Renal cortex interstitium (tissue), 15 donors: ENCODE data around the gene TMCO1. TPM values are rescaled to one million over a fixed set of nuclear protein-coding genes. Genes with fewer than 3 reads are reported as not detected.
"Not testable (repeated sequence)": the region's sequence is repeated elsewhere in the genome, so short reads cannot be mapped to it uniquely, and the experiment has no call there.

Experiments
- DNase-seq, 11 donors: peaks; one replicate each; pipeline ENCODE4 v3.0.0-alpha.2; 2013; ENCODE audit warnings: low read depth in 9 of 11, low spot score in 4 of 11; ENCODE audit errors: extremely low read depth in 1 of 11
- long read RNA-seq, 16 experiments: transcript quantifications; one replicate each; lab custom pipeline, GENCODE V29; 2026
- polyA plus RNA-seq, 3 donors: library from polyadenylated mRNA; unstranded; fragments of 120-200 nt; gene quantifications; one replicate each; pipeline ENCODE4 v1.2.1, GENCODE V29; 2013; ENCODE audit not compliant: insufficient read length in 3 of 3

Gene TMCO1
- polyA plus RNA-seq: 100 to 1,000 TPM; 151 to 180 (median 168) TPM
- long read RNA-seq, donor 1, full-length matches to known transcripts: 27 of 59 reads
- long read RNA-seq, donor 1, partial matches to known transcripts: 26 of 59 reads
- long read RNA-seq, donor 1, other reads (novel, unspliced or antisense): 6 of 59 reads
- long read RNA-seq, donor 2, full-length matches to known transcripts: 37 of 86 reads
- long read RNA-seq, donor 2, partial matches to known transcripts: 49 of 86 reads
- long read RNA-seq, donor 2, other reads (novel, unspliced or antisense): 0 of 86 reads
- long read RNA-seq, donor 3, full-length matches to known transcripts: 39 of 140 reads
- long read RNA-seq, donor 3, partial matches to known transcripts: 96 of 140 reads
- long read RNA-seq, donor 3, other reads (novel, unspliced or antisense): 5 of 140 reads
- long read RNA-seq, donor 4, full-length matches to known transcripts: 37 of 92 reads
- long read RNA-seq, donor 4, partial matches to known transcripts: 46 of 92 reads
- long read RNA-seq, donor 4, other reads (novel, unspliced or antisense): 9 of 92 reads
- long read RNA-seq, donor 5: 0 reads
- long read RNA-seq, donor 6, full-length matches to known transcripts: 48 of 108 reads
- long read RNA-seq, donor 6, partial matches to known transcripts: 54 of 108 reads
- long read RNA-seq, donor 6, other reads (novel, unspliced or antisense): 6 of 108 reads
- long read RNA-seq, donor 7, full-length matches to known transcripts: 49 of 171 reads
- long read RNA-seq, donor 7, partial matches to known transcripts: 114 of 171 reads
- long read RNA-seq, donor 7, other reads (novel, unspliced or antisense): 8 of 171 reads
- long read RNA-seq, donor 8, full-length matches to known transcripts: 97 of 184 reads
- long read RNA-seq, donor 8, partial matches to known transcripts: 75 of 184 reads
- long read RNA-seq, donor 8, other reads (novel, unspliced or antisense): 12 of 184 reads
- long read RNA-seq, donor 9, full-length matches to known transcripts: 61 of 146 reads
- long read RNA-seq, donor 9, partial matches to known transcripts: 80 of 146 reads
- long read RNA-seq, donor 9, other reads (novel, unspliced or antisense): 5 of 146 reads
- long read RNA-seq, donor 10, full-length matches to known transcripts: 52 of 173 reads
- long read RNA-seq, donor 10, partial matches to known transcripts: 114 of 173 reads
- long read RNA-seq, donor 10, other reads (novel, unspliced or antisense): 7 of 173 reads
- long read RNA-seq, donor 11, full-length matches to known transcripts: 25 of 66 reads
- long read RNA-seq, donor 11, partial matches to known transcripts: 41 of 66 reads
- long read RNA-seq, donor 11, other reads (novel, unspliced or antisense): 0 of 66 reads
- long read RNA-seq, donor 12, full-length matches to known transcripts: 19 of 39 reads
- long read RNA-seq, donor 12, partial matches to known transcripts: 20 of 39 reads
- long read RNA-seq, donor 12, other reads (novel, unspliced or antisense): 0 of 39 reads
- long read RNA-seq, donor 13, full-length matches to known transcripts: 77 of 204 reads
- long read RNA-seq, donor 13, partial matches to known transcripts: 115 of 204 reads
- long read RNA-seq, donor 13, other reads (novel, unspliced or antisense): 12 of 204 reads
- long read RNA-seq, donor 14, full-length matches to known transcripts: 51 of 121 reads
- long read RNA-seq, donor 14, partial matches to known transcripts: 64 of 121 reads
- long read RNA-seq, donor 14, other reads (novel, unspliced or antisense): 6 of 121 reads
- long read RNA-seq, donor 15, full-length matches to known transcripts: 25 of 42 reads
- long read RNA-seq, donor 15, partial matches to known transcripts: 17 of 42 reads
- long read RNA-seq, donor 15, other reads (novel, unspliced or antisense): 0 of 42 reads
- long read RNA-seq, donor 16, full-length matches to known transcripts: 140 of 313 reads
- long read RNA-seq, donor 16, partial matches to known transcripts: 156 of 313 reads
- long read RNA-seq, donor 16, other reads (novel, unspliced or antisense): 17 of 313 reads

- peak; percentile 87 to 98 (median 93) for DNase-seq
These were observed at the start of gene TMCO1 for GRCh38 chr1:165768513-165769394. Gene TMCO1, minus strand, starts transcription at chr1:165768868. Its CDS starts 117 bp downstream, at chr1:165768751.

GRCh38 chr1:165816826-165817497 lies 48.3 kb upstream of the TMCO1 start:
- no peak for DNase-seq

GRCh38 chr1:165816157-165816556 lies 47.5 kb upstream of the TMCO1 start:
- DNase-seq: no peak

GRCh38 chr1:165815725-165816124 lies 47.1 kb upstream of the TMCO1 start:
- no peak for DNase-seq

GRCh38 chr1:165807613-165808012 lies 38.9 kb upstream of the TMCO1 start:
- no peak for DNase-seq

- DNase-seq: not testable (repeated sequence)
These were observed 35.8 kb upstream of the TMCO1 start for GRCh38 chr1:165804513-165804912.

- no peak for DNase-seq
These were observed 30.7 kb upstream of the TMCO1 start for GRCh38 chr1:165799387-165799786.

- DNase-seq: no peak
These were observed 27.2 kb upstream of the TMCO1 start for GRCh38 chr1:165795894-165796293.

GRCh38 chr1:165793951-165794350 lies 25.3 kb upstream of the TMCO1 start:
- DNase-seq: no peak

GRCh38 chr1:165787741-165788140 lies 19.1 kb upstream of the TMCO1 start:
- DNase-seq: no peak

- DNase-seq: not testable (repeated sequence)
These were observed 14.9 kb upstream of the TMCO1 start for GRCh38 chr1:165783519-165783918.

- DNase-seq: not testable (repeated sequence)
These were observed 9.5 kb upstream of the TMCO1 start for GRCh38 chr1:165778197-165778596.

GRCh38 chr1:165773324-165773965 lies 4.8 kb upstream of the TMCO1 start:
- DNase-seq: no peak

- DNase-seq: no peak
These were observed 4.1 kb upstream of the TMCO1 start for GRCh38 chr1:165772739-165773138.

- DNase-seq: no peak
These were observed 4.4 kb downstream of the TMCO1 start for GRCh38 chr1:165764277-165764676.

GRCh38 chr1:165763442-165763841 lies 5.2 kb downstream of the TMCO1 start:
- no peak for DNase-seq
